Endothelial cell of umbilical vein (primary cell): ENCODE results near the gene VAC14. TPM values are rescaled to one million over a fixed set of nuclear protein-coding genes. Genes with fewer than 3 reads are reported as not detected.

Experiments used
- BruUV-seq: library from RNA; stranded (reverse); fragments of 400-500 nt; replicated peaks from 2 replicates; lab custom pipeline; 2021; lab: Mats Ljungman, UMichigan
- CTCF ChIA-PET: fragments of 300-600, 350-600 bp; sonication (Branson Sonifier 250); formaldehyde crosslinking; loops from one replicate; lab custom pipeline; 2021; ENCODE audit warnings: antibody characterized with exemption, inconsistent platforms; lab: Charles Lee
- POLR2A ChIA-PET: fragments of 300-600, 350-600 bp; sonication (Branson Sonifier 250); formaldehyde crosslinking; loops from one replicate; lab custom pipeline; 2021; ENCODE audit warnings: antibody characterized with exemption, inconsistent platforms; lab: Charles Lee
- DNase-seq: peaks from one replicate; pipeline ENCODE4 v3.0.0-alpha.2; 2011; ENCODE audit warnings: low read depth, low spot score
- FAIRE-seq: peaks from 2 replicates; lab custom pipeline; 2011; peaks lifted over from hg19 to GRCh38; lab: Jason Lieb, UNC
- H2AFZ ChIP-seq: 2 replicates; pipeline ENCODE4 v1.6.0; 2012; ENCODE audit warnings: low read depth, low read length, control low read depth, inconsistent platforms
- H3K27ac ChIP-seq: 2 replicates; pipeline ENCODE4 v1.5.1; 2011; ENCODE audit warnings: low read depth, mild to moderate bottlenecking, control low read depth, low read length, moderate library complexity; ENCODE audit not compliant: insufficient read depth
- H3K27me3 ChIP-seq, 2 experiments: 2 replicates each; pipeline versions ENCODE4 v1.6.0 to v1.6.1; 2011; ENCODE audit warnings: low read length in 2 of 2, mixed read lengths in 1 of 2; ENCODE audit not compliant: control insufficient read depth in 2 of 2, insufficient read depth in 2 of 2
- H3K36me3 ChIP-seq, 2 experiments: 2 replicates in 1 of 2; 3 replicates in 1 of 2; pipeline ENCODE4 v1.5.1; 2011; ENCODE audit warnings: low read length in 2 of 2, mild to moderate bottlenecking in 1 of 2, moderate library complexity in 1 of 2; ENCODE audit not compliant: control insufficient read depth in 2 of 2, insufficient read depth in 2 of 2; ENCODE audit errors: extremely low read depth in 1 of 2
- H3K4me1 ChIP-seq: 3 replicates; pipeline ENCODE4 v1.5.1; 2011; ENCODE audit warnings: mild to moderate bottlenecking, low read length; ENCODE audit not compliant: control insufficient read depth, insufficient read depth; ENCODE audit errors: extremely low read depth
- H3K4me2 ChIP-seq: 2 replicates; pipeline ENCODE4 v1.6.1; 2011; ENCODE audit warnings: low read length, control low read depth, mixed read lengths; ENCODE audit not compliant: insufficient read depth
- H3K4me3 ChIP-seq, 3 experiments: fragments of 200-600 bp in 1 of 3; sonication (generic), shearing (Covaris generic) in 1 of 3; replicated peaks in 1 of 3; 2 replicates each; pipeline ENCODE4 v1.5.1; 2011 to 2016; ENCODE audit warnings: control low read depth in 3 of 3, low read length in 3 of 3, mild to moderate bottlenecking in 2 of 3, inconsistent platforms in 1 of 3, low read depth in 1 of 3, moderate library complexity in 1 of 3; ENCODE audit not compliant: insufficient read depth in 1 of 3
- H3K79me2 ChIP-seq: 2 replicates; pipeline ENCODE4 v1.6.0; 2012; ENCODE audit warnings: low read length, inconsistent platforms; ENCODE audit not compliant: control insufficient read depth, insufficient read depth
- H3K9ac ChIP-seq: replicated peaks from 2 replicates; pipeline ENCODE3; 2011; ENCODE audit warnings: low read length, control low read depth; ENCODE audit not compliant: insufficient read depth; ENCODE audit errors: extremely low read depth
- H3K9me1 ChIP-seq: replicated peaks from 3 replicates; pipeline ENCODE4 v1.6.0; 2011; ENCODE audit warnings: mild to moderate bottlenecking, low read length; ENCODE audit not compliant: control insufficient read depth, insufficient read depth; ENCODE audit errors: extremely low read depth
- H3K9me3 ChIP-seq: replicated peaks from 2 replicates; pipeline ENCODE4 v1.5.1; 2012; ENCODE audit warnings: low read length, inconsistent platforms; ENCODE audit not compliant: control insufficient read depth, insufficient read depth
- H4K20me1 ChIP-seq: replicated peaks from 2 replicates; pipeline ENCODE3; 2011; ENCODE audit warnings: mild to moderate bottlenecking, low read length; ENCODE audit not compliant: control insufficient read depth, insufficient read depth; ENCODE audit errors: extremely low read depth
- CTCF ChIP-seq, 2 donors: IDR thresholded peaks; 1 replicate in 1 of 2; 2 replicates in 1 of 2; pipeline ENCODE4 v1.5.1; 2011; ENCODE audit warnings: low read length in 2 of 2, mild to moderate bottlenecking in 2 of 2, moderate library complexity in 2 of 2, control low read depth in 1 of 2, inconsistent platforms in 1 of 2, low read depth in 1 of 2; ENCODE audit not compliant: insufficient read depth in 1 of 2; ENCODE audit errors: extremely low read depth in 1 of 2
- EZH2 ChIP-seq: IDR thresholded peaks from 2 replicates; pipeline ENCODE4 v1.6.1; 2012; ENCODE audit warnings: borderline replicate concordance, low read depth, mild to moderate bottlenecking, moderate library complexity, low read length, inconsistent platforms; ENCODE audit not compliant: severe bottlenecking
- FOS ChIP-seq: IDR thresholded peaks from 2 replicates; pipeline ENCODE4 v1.6.1; 2011; ENCODE audit warnings: mild to moderate bottlenecking, low read length, moderate library complexity, borderline replicate concordance; ENCODE audit not compliant: insufficient read depth
- GATA2 ChIP-seq: IDR thresholded peaks from 2 replicates; pipeline ENCODE4 v1.7.0; 2011; ENCODE audit warnings: low read depth, mild to moderate bottlenecking, moderate library complexity, mixed read lengths, low read length; ENCODE audit not compliant: insufficient read length, insufficient read depth
- JUN ChIP-seq: IDR thresholded peaks from 2 replicates; pipeline ENCODE4 v1.6.1; 2011; ENCODE audit warnings: borderline replicate concordance, low read depth; ENCODE audit not compliant: insufficient read length, insufficient read depth
- MAX ChIP-seq: IDR thresholded peaks from 2 replicates; pipeline ENCODE4 v1.6.1; 2011; ENCODE audit not compliant: insufficient read depth, insufficient read length
- MYC ChIP-seq: IDR thresholded peaks from one replicate; pipeline ENCODE4 v1.6.1; 2011; ENCODE audit warnings: mild to moderate bottlenecking, low read depth, low read length
- POLR2A ChIP-seq: IDR thresholded peaks from 2 replicates; pipeline ENCODE4 v1.6.1; 2012; ENCODE audit warnings: low read depth, mild to moderate bottlenecking, control low read depth, low read length
- POLR2AphosphoS5 ChIP-seq: IDR thresholded peaks from 2 replicates; pipeline ENCODE4 v1.6.1; 2012; ENCODE audit warnings: low read depth, mild to moderate bottlenecking, control low read depth, low read length, moderate library complexity; ENCODE audit not compliant: insufficient read depth
- dilution Hi-C: fragments of 300-500 bp; cut with MboI; formaldehyde crosslinking; loops from one replicate; pipeline ENCODE4 v1.15.0; 2019; ENCODE audit warnings: low sequenced_read_pairs; ENCODE audit not compliant: extremely low pct_ligation_motif_present
- intact Hi-C: fragments of 100-400 bp; cut with micrococcal nuclease; formaldehyde crosslinking; loops from one replicate; pipeline ENCODE4 v1.10.0; 2022
- polyA plus RNA-seq, 4 experiments: library from polyadenylated mRNA; depleted of rRNA in 3 of 4; stranded (reverse) in 3 of 4; unstranded in 1 of 4; fragments of >200 nt; gene quantifications; 2 replicates each; pipeline versions ENCODE4 v1.2.1 to v1.2.3, GENCODE V29; 2011 to 2012; ENCODE audit warnings: missing spikeins in 1 of 4
- total RNA-seq: library from RNA; stranded (reverse); gene quantifications from 2 replicates; pipeline ENCODE4 v1.2.3, GENCODE V29; 2021

Gene VAC14
- total and polyA plus RNA-seq, 2 donors (not counting 3 experiments of a cell fraction or from before 2014, with no cell fraction given) = 37.6 to 57.9 TPM

GRCh38 chr16:70736465-70737376, 64.2 kb downstream of the VAC14 start:
- H3K9me3 ChIP-seq = no peaks in the 10 kb centered on the region
- H3K4me1 ChIP-seq = peaks cover 3% of the 10 kb centered on the region
- no peak overlapping the region for H3K4me2 ChIP-seq
- H3K36me3 ChIP-seq = no peaks in the 10 kb centered on the region
- H3K9me1 ChIP-seq = no peaks in the 10 kb centered on the region
- BruUV-seq = no TSS peak
- no peaks in the 10 kb centered on the region for H3K79me2 ChIP-seq
- no peak overlapping the region for H3K4me3 ChIP-seq
- CTCF ChIA-PET = interaction anchor here (2.5 to 3.4 kb wide), 2 partner anchors 41 to 55 kb away, joined by 20 to 54 read pairs; no protein-coding TSS in a partner anchor
- no peak for DNase-seq
- intact Hi-C loops (no loop called here), dilution Hi-C loops (no loop called here)
- H3K9ac ChIP-seq = no peak overlapping the region
- H4K20me1 ChIP-seq = no peaks in the 10 kb centered on the region
- TF ChIP-seq FOS = no peak
- TF ChIP-seq CTCF (IDR thresholded peaks at IDR 0.05; ENCODE audit: extremely low read depth in 1 of 2, insufficient read depth in 1 of 2, low read depth in 1 of 2, low read length in 2 of 2) = no peak
- TF ChIP-seq POLR2AphosphoS5 = no peak
- TF ChIP-seq GATA2 = no peak
- TF ChIP-seq JUN = no peak
- no peak for TF ChIP-seq MAX
- TF ChIP-seq EZH2 = no peak
- TF ChIP-seq MYC = no peak
- TF ChIP-seq POLR2A = no peak
- H3K27me3 ChIP-seq = no peaks in the 10 kb centered on the region
- no peak overlapping the region for H2AFZ ChIP-seq
- POLR2A ChIA-PET = no interaction called here
- H3K27ac ChIP-seq = no peak overlapping the region
- FAIRE-seq = no peak
